Measurements from ENCODE around the gene SLC27A4. TPM values are rescaled to one million over a fixed set of nuclear protein-coding genes. Genes with fewer than 3 reads are reported as not detected.

The SLC27A4 gene
- total RNA-seq, 2 donors from 2014 or later = 22.4 to 25.0 TPM

DNA sequence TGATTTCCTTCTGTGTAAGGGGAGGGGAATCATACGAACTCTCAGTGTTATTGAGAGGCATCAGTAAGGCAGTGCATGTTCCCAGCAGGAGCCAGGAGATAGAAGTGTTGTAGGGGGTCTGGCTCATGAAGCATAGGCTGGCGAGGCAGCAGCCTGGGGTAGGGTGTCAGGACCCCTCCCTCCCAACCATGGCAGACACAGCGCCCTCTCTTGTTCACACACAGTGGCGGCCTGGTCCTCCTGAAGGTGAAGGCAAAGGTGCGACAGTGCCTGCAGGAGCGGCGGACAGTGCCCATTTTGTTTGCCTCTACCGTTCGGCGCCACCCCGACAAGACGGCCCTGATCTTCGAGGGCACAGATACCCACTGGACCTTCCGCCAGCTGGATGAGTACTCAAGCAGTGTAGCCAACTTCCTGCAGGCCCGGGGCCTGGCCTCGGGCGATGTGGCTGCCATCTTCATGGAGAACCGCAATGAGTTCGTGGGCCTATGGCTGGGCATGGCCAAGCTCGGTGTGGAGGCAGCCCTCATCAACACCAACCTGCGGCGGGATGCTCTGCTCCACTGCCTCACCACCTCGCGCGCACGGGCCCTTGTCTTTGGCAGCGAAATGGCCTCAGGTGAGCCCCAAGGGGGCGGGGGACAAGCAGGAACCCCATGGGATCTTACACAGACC is 4.7 kb downstream of the SLC27A4 start:
- TF ChIP-seq, protein P1, sequence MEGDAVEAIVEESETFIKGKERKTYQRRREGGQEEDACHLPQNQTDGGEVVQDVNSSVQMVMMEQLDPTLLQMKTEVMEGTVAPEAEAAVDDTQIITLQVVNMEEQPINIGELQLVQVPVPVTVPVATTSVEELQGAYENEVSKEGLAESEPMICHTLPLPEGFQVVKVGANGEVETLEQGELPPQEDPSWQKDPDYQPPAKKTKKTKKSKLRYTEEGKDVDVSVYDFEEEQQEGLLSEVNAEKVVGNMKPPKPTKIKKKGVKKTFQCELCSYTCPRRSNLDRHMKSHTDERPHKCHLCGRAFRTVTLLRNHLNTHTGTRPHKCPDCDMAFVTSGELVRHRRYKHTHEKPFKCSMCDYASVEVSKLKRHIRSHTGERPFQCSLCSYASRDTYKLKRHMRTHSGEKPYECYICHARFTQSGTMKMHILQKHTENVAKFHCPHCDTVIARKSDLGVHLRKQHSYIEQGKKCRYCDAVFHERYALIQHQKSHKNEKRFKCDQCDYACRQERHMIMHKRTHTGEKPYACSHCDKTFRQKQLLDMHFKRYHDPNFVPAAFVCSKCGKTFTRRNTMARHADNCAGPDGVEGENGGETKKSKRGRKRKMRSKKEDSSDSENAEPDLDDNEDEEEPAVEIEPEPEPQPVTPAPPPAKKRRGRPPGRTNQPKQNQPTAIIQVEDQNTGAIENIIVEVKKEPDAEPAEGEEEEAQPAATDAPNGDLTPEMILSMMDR (conservative IDR thresholded peaks at IDR 0.05) = peak; percentile 44
- H3K9me3 ChIP-seq (ENCODE audit: control insufficient read depth, low read length) = no peaks in the 10 kb centered on the region
- no peak overlapping the region for H3K9ac ChIP-seq (ENCODE audit: extremely low read depth, low read length, poor library complexity, severe bottlenecking)
- no peaks in the 10 kb centered on the region for H3K27me3 ChIP-seq (ENCODE audit: control insufficient read depth, insufficient read depth, low read length, poor library complexity, severe bottlenecking)
- H3K4me3 Mint-ChIP-seq = no peak overlapping the region
- peaks cover 36% of the 10 kb centered on the region for H3K36me3 ChIP-seq (ENCODE audit: control insufficient read depth, insufficient read depth, low read length)
- no peaks in the 10 kb centered on the region for H3K4me1 ChIP-seq (ENCODE audit: control insufficient read depth, insufficient read depth, low read length)
- peaks cover 3% of the 10 kb centered on the region for H3K4me1 Mint-ChIP-seq
- no peak overlapping the region for H3K27ac ChIP-seq (ENCODE audit: low read depth, low read length)
- no peaks in the 10 kb centered on the region for H3K27me3 Mint-ChIP-seq (ENCODE audit: insufficient read depth)
- H3K4me3 ChIP-seq (ENCODE audit: low read length) = no peak overlapping the region
- H3K27ac Mint-ChIP-seq = no peak overlapping the region
- H3K9me3 Mint-ChIP-seq = no peaks in the 10 kb centered on the region
- peaks cover 41% of the 10 kb centered on the region for H3K36me3 Mint-ChIP-seq (ENCODE audit: low read depth)
- WGBS, 2 experiments (ENCODE audit: insufficient coverage in 1 of 2, insufficient read length in 1 of 2) = 91 to 94% methylated on average over 18 to 28 of the region's 28 CpGs
- peak; percentile 74 for DNase-seq

DNA sequence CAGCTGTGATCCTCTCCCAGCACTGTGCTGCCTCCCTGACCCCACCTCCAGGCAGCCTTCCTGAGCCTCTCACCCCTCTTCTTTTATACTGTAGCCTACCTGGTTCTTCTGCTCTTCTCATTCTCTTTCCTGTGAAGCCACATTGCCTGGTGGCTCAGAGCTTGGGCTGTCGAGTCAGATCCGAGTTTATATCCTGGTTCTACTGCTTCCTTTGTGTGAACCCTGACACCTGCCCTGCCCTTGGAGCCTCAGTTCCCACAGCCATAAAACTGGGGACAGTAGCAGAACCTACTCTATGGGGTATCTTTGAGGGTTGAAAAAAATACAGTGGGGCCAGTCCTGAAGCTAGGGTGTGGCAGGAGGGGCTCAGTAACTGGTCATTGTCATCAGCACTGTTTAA is 8.8 kb downstream of the SLC27A4 start:
- Histone ChIP-seq H3K36me3 (ENCODE audit: control insufficient read depth, insufficient read depth, low read length) (peaks cover 37% of the 10 kb centered on the region), H3K27me3 (ENCODE audit: control insufficient read depth, insufficient read depth, low read length, poor library complexity, severe bottlenecking) (no peaks in the 10 kb centered on the region), H3K9me3 (ENCODE audit: control insufficient read depth, low read length) (no peaks in the 10 kb centered on the region), H3K9ac (ENCODE audit: extremely low read depth, low read length, poor library complexity, severe bottlenecking) (no peak overlapping the region), H3K4me3 (ENCODE audit: low read length) (no peak overlapping the region), H3K27ac (ENCODE audit: low read depth, low read length) (no peak overlapping the region), H3K4me1 (ENCODE audit: control insufficient read depth, insufficient read depth, low read length) (no peaks in the 10 kb centered on the region)
- Mint-ChIP-seq H3K4me1 (no peaks in the 10 kb centered on the region), H3K27me3 (ENCODE audit: insufficient read depth) (no peaks in the 10 kb centered on the region), H3K27ac (no peak overlapping the region), H3K4me3 (no peak overlapping the region), H3K9me3 (no peaks in the 10 kb centered on the region), H3K36me3 (ENCODE audit: low read depth) (peaks cover 59% of the 10 kb centered on the region)
- DNase-seq = no peak
- TF ChIP-seq, protein P1 (conservative IDR thresholded peaks at IDR 0.05) = no peak
- 92% methylated on average over 2 of the region's 2 CpGs; no CpG with 5 or more reads in 1 of the 2 experiments for WGBS, 2 experiments (ENCODE audit: insufficient coverage in 1 of 2, insufficient read length in 1 of 2)

DNA sequence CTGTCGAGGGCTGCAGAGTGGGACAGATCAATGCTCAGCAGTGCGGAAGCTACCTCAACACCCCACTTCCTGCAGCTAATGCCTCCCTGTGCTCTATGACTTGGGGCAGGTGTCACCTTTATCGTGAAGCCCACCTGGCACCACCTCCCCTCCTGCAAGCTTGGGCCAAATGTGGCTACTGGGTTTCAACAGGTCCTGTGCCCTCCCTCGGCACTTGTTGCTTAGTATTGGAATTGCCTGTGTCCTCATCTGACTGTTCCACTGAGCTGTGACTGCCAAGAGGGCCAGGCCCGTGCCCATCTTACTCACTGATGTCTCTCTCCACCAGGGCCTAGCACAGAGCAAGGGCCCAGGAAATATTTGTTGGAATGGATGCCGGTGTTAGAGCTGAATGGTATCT is 9.4 kb downstream of the SLC27A4 start:
- no peak overlapping the region for H3K27ac ChIP-seq (ENCODE audit: low read depth, low read length)
- WGBS, 2 experiments (ENCODE audit: insufficient coverage in 1 of 2, insufficient read length in 1 of 2) = 93 to 95% methylated on average over 5 to 6 of the region's 6 CpGs
- Mint-ChIP-seq H3K9me3 (no peaks in the 10 kb centered on the region), H3K4me1 (no peaks in the 10 kb centered on the region), H3K27ac (no peak overlapping the region), H3K4me3 (no peak overlapping the region), H3K27me3 (ENCODE audit: insufficient read depth) (no peaks in the 10 kb centered on the region), H3K36me3 (ENCODE audit: low read depth) (peaks cover 55% of the 10 kb centered on the region)
- H3K36me3 ChIP-seq (ENCODE audit: control insufficient read depth, insufficient read depth, low read length) = peaks cover 31% of the 10 kb centered on the region
- H3K9ac ChIP-seq (ENCODE audit: extremely low read depth, low read length, poor library complexity, severe bottlenecking) = no peak overlapping the region
- no peak overlapping the region for H3K4me3 ChIP-seq (ENCODE audit: low read length)
- TF ChIP-seq, protein P1 (conservative IDR thresholded peaks at IDR 0.05) = no peak
- no peak for DNase-seq
- H3K9me3 ChIP-seq (ENCODE audit: control insufficient read depth, low read length) = no peaks in the 10 kb centered on the region
- H3K4me1 ChIP-seq (ENCODE audit: control insufficient read depth, insufficient read depth, low read length) = no peaks in the 10 kb centered on the region
- no peaks in the 10 kb centered on the region for H3K27me3 ChIP-seq (ENCODE audit: control insufficient read depth, insufficient read depth, low read length, poor library complexity, severe bottlenecking)
